ENCODE results near the gene RBM5.

DNA sequence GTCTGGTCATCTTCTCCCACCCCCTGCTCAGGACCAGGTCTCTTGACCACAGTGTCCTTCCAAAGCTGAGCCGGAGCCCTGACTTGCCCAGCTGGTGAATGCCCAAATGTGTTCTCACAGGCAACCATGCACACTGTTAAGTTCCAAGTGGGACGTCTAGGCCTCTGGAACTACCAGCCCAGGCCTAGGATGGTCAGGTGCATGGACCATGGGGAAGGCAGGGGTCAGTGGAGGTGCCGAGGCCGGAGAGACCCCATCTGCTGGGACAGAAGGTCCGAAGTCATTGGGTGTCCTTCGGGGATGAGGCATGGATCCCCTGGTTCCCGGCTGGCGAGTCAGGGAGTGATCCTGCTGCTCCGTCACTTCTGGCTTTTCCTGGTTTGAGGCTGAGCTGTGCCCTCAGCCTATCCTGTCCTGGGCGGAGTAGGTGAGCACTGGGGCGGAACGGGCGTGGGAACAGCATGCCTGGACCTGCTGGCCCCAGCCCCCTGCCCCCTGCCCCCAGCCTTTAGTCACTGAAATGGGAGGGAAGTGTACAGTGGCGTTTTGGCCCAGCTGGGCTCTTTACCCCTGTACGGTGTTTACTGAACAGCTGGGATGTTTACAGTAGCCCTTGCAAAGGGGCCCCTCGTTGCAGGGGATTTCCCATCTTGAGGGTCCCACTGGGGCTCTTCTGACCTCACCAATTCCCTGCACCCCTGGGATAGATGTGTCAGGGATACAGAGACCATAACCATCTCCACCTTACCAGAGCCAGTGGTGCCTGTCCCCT is 78.5 kb downstream of the RBM5 start:
- TF ChIP-seq EZH2 (IDR thresholded peaks at IDR 0.05; ENCODE audit: low read length), result no peak
- no peak for TF ChIP-seq CTCF (optimal IDR thresholded peaks at IDR 0.05 in 1 of 3, IDR thresholded peaks at IDR 0.05 in 1 of 3, conservative IDR thresholded peaks at IDR 0.05 in 1 of 3; ENCODE audit: extremely low read depth in 1 of 3, insufficient read depth in 2 of 3, low read length in 3 of 3)

Data from keratinocyte (primary cell).